Stimulated activated CD8-positive, alpha-beta memory T cell treated with anti-CD3 and anti-CD28 coated beads, Interleukin-7, amount 100 ng/mL, for 24 hours (primary cell): ENCODE data around the gene VAPA.

ENCODE experiments used
- DNase-seq: peaks from one replicate; pipeline ENCODE4 v3.0.0-alpha.2; 2020; ENCODE audit warnings: low read depth

The VAPA gene

DNA sequence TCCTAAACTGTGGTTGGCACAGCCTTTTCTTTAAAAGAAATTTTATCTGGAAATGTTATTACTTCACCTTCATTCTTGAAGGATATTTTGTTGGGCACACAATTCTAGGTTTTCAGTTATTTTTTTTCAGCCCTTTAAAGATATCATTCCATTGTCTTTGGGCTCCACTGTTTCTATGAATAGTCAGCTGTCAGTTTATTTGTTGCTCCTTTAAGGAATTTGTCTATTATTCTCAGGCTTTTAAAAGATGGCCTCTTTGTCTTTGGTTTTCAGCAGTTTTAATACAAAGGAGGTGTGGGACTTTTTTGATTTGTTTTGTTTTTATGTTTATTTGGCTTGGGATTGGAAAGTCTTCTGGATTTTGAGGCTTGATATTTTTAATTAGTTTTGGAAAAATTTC, 61.8 kb downstream of the VAPA start:
- DNase-seq: no peak

DNA sequence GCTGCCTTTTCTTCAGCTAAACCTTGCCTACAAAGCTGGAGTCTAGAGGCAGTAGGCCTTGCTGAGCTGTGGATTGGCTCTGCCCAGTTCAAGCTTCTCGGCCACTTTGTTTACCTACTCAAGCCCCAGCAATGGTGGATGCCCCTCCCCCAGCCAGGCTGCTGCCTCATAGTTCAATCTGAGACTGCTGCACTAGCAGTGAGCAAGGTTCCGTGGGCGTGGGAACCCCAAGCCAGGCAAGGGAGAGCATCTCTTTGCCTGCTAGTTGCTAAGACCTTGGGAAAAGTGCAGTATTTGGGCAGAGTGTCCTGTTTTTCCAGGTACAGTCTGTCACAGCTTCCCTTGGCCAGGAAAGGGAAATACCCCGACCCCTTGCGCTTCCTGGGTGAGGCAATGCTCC, 68.9 kb downstream of the VAPA start:
- no peak for DNase-seq

DNA sequence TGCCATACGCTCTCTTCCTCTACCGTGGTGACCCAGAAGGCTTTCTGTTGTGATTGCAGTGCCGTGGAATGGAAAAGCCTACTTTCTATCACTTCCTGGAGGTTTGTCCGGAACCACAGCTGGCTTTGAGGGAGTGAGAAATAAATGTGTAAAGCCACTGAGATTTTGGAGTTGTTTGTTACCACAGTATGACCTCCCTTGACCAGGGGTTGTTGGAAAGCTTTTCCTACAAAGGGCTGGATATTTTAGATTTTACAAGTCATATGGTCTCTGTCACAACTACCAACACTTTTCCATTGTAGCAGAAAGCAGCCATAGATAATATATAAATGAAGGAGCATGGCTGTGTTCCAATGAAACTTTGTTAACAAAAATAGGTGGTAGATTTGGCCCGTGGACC, 70.3 kb downstream of the VAPA start:
- no peak for DNase-seq

DNA sequence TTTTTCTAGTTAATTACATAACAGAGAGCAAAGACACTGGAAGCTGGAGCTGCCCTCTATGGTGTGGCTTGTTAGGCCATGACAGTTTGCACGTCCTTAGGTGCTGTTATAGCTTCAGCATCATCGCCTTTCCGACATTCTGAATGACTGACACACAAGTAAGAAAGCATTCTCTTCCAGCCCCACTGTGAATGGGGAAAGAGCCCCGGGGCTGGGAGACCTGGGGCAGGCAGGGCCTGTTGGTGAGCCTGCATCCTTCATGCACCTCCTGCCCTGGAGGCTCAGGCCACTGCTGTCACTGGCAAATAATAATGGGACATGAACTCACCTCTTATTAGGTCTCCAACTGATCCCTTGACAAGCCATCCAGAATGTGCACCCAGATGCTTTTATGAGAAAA, 71.8 kb downstream of the VAPA start:
- no peak for DNase-seq

DNA sequence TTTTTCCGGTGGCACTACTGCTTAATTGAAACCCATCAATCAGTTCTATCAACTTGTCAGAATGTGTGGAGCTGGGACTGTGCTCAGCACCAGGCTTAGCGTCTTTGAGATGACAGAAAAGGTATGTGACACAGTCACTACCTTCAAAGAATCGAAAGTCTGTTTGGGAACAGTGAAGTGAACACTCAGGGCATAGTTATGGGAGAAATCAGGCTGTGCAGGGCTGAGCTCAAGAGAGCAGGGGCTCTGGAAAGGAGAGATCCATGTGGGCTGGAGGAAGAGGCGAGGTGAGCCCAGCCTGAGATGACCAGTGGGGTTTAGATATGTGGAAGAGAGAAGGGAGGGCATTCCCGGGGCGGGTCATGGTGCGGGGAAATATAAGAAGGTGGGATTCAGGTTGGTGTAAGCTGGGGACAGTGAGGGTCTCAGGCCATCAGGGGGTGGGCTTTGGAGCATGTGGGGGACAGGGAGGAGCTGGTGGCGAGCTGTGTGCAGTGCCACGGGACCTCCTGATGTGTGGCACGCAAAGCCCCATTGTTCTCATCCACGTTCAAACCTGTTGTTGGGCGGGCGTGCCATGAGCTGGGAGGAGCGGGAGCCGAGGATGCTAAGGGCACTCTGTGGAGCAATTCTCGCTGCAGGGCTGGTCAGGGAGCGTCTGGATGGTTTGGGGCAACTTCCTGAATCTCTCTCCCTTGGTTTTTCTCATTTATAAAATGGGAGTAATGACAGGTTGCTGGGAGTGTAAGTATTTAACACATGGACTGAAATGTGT, 72.5 kb downstream of the VAPA start:
- no peak for DNase-seq

DNA sequence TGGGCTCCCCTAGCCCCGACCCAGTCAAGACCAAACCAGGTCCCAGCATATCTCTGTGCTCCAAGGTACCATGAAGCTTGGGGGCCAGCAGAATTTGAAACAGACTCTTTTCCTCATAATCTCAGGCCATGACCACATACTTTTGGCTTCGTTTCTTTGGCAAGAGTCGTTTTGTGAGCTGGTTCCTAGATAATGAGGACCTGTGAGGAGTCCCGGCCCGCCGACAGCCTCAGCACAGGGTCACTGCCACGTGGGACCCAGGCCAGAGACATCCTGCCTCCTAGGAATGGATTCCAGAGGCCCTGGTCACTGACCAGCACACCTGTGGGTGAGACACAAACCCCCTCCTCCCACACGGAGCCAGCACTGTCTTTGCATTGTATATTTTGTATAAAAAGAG, 73.5 kb downstream of the VAPA start:
- no peak for DNase-seq

DNA sequence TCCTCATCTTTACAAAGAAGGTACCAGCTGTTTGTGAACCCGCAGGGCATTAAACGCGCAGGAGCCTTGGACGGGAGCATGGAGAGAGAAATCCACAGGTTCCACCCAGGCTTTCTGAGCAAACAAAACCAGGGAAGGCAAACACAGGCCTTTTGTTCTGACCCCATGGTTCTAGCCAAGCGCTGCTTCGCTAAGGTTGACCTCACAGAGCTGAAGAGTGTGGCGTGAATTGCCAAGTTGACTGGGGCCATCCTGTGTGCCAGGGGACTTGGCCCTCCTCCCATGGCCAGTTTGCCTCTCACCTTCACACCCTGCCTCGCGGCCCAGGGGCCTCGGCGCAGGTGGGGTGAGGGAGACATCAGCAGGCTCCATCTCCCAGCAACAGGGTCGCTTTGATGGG, 74.1 kb downstream of the VAPA start:
- no peak for DNase-seq

DNA sequence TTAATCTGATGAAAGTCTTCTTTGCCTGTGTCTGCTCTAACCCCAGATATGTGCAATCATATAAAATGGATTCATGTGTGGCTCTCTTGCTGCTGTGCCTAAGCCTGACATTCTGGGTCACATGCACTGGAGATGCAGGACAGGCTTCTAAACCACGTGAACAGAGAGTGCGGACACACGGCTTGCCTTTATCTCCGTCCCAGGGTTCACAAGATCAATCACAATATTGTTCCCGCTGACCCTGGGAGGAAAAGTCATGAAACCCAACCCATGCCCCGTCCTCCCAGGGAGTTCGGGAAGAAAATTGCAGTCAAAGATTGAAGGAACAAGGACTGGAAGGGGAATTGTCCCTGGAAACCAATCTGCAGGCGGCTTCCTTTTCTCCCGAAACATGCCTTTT, 74.8 kb downstream of the VAPA start:
- no peak for DNase-seq

DNA sequence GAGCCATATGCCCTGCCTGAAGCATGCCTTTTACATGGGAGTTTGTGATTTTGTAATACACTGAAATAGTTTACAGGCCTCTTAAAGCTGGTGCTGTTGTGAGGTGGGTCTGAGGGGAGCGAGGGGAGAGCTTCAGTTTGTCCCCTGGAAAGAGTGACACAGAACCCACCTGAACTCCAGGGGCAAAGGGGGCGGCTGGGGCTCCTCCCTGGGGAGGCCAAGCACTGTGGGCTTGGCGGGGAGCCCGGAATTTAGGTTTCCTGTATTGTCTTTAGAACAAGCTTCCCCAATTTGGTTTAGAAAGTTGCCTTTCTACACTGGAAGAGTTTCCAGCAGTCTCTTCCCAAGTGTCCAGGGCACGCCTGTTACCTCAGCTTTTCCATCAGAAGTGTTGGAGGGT, 75.7 kb downstream of the VAPA start:
- DNase-seq: no peak

DNA sequence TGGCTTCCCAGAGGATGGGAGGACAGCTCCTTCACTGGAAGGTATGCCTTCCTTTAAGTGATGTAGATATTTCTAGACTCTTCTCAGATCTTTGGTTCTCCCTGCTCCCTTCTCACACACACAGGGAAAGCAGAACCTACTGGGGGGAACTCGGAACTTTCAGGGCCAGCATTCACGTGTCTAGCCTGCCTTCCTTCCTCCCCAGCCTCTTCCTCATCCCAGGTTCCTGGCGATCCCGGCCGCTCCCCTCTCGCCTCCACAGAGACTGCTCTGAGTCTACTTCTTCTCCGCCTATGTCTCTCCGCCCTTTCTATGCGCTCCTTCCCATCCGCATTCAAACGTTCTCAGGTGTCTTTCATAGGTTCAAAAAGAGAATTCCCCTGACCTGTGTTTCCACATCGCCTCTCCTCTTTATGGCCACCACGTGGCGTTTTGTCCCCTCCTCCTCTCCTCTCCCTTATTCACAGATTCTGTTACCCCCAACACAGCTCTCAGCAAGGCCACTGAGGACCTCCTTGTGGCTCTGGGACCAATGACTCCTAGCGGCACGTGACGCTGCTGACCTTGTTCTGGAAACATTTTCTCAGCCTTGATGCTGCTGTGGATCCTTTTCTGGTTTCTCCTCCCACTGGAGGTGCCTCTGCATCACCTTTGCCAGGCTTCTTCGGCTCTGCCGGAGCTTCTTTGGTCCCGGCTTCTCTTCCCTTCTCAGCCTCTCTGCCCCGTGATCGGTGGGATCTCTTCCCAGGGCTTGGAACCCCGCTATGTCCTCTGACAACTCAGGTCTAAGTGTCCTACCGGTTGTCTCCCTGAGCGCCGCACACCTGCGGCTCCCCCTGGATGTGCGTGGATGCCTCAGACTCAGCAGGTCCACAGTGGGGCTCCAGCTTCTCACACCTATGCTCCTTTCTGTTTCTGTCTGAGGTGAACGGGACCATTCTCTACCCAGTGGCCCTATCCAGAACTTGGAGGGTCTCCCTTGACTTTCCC, 77.5 kb downstream of the VAPA start:
- DNase-seq: no peak

DNA sequence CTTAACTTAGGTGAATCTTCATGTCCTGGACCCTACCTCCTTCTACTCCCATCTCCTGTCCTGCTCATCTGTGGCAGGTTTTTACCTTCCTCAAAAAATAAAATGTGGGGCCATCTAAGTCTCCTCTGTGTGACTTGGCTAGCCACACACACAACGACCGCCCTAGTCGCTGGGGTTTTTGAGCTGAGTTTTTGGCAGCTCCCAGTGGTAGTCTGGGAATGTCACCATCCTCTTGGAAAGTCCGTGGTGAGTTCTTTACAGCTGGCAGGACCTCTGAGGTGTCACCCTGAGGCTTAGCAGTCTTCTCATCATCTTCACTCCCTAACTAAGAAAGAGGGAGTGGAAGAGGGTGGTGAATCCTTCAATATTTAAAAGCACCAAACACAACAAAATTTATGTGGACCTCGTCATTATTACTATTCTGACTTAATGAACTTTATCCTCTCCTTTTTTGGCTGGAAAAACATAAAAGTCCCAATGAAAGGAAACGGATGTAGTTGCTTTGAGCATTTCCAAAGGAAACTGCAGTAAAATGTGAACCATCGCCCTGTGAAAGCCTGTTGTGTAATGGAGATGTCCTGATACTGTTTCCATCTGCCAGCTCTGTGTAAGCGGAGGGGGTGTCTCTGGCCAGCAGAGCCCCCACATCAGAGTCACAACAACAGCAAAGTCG, 78.6 kb downstream of the VAPA start:
- no peak for DNase-seq

DNA sequence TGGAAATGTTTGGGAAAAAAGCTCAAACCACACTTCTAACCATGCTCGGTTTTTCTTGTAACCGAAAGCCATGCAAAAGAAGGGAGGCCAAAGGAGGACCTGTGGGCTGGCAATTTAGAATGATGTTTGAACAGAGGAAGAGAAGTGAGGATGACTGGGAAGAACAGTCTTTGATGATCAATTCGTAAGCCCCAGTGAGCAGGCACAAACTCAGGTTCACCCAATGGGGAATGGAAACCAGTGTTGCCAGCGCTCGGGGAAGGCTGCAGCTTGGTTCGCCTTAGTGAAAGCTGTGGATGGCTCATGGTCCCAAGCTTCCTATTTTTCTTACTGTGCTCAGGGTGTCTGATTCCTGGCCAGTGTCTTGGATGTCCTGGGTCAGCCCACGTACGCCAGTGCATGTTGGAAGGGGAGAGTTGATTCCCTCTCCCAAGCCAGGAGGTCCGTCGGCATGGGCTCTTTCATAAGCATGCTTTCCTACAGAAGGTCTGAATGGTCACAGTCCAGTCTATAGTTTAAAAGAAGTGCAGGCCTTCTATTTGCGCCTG, 79.2 kb downstream of the VAPA start:
- DNase-seq: no peak

DNA sequence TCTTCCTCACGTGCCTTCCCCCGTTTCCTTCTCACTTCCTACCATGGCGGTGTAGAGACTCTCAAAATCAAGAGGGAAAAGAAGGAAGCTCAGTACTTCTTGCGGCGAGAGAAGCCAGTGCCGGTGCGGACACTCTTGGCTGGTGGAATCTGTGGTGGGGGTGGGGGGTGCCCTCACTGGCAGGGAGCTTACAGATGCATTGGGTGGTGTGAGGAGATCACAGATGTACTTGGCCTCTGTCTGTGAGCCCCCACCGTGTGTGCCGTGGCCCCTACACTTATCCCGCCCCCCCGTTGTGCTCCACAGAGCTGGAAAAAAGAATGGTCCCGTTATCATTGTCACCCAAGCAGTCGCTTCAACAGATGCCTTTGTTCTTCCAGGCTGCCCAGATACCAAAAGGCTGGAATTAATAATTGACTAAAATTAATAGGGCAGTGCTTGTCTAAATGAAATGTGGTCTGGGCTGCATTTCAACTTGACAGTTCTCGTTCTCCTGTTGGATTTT, 79.8 kb downstream of the VAPA start:
- no peak for DNase-seq

DNA sequence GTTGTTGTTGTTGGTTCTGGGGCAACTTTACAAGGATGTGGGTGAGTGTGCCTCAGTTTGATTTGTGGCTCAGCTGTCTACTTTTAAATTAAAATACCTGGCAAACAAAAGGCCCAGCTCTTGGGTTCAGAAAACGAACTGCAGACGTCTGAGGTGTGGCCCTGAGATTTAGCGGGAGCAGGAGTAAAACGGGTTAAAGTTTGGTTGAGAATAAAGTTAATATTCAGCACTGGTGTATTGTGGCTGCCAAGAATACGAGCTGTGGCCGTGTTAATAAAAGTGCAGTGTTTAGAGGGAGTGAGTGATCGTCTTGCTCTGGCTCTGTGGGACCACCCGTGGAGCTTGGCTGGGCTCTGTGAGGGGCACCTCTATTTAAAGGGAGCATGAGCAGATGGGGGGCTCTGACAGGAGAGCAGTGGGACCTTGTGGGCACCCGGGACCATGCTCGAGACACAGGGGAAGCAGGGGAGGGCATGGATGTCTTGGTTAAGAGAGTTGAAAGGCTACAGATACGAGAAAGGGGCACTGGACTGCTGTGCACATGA, 80.3 kb downstream of the VAPA start:
- DNase-seq: no peak

DNA sequence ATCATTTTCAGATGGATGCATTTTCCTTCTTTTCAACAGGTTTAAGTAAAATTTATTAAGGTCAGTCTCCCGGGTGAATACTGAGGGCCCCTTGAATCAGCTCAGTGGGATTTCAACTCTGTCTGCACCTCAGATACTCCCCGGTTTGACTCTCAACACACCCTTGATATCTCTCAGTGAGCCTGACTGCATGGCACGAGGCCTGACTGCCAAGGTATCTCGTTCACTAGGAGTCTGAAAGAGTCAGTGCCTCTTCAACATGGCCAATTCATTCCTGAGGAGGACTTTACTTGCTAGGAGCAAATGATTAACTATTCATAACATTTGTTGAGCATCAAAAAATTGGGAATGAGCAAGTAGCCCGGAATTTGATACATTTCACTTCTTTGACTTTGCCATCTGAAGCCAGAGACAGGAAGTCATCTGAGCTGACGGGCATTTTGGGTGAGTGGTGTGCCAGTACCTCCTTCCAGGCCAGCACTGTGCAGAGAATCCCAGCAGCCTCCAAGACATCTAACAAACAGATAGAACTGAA, 81.0 kb downstream of the VAPA start:
- no peak for DNase-seq

DNA sequence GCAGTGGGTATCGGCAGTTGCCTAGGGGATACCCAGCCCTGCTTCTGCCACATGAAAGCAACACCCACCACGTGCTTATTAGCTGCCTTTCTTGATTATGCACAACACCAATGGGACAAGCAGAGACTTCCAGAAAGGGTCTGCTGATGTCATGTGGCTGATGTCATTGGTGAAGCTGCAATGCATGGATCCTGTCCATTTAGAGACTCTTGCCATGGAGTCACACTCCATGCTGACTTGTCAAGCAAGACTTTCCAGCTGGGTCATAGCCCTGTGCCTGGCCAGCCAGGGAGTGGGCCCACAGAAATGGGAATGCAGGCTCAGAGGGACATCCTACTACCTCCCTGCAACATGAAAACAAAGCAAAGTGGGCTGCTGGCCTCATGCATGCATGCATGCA, 81.8 kb downstream of the VAPA start:
- DNase-seq: no peak

DNA sequence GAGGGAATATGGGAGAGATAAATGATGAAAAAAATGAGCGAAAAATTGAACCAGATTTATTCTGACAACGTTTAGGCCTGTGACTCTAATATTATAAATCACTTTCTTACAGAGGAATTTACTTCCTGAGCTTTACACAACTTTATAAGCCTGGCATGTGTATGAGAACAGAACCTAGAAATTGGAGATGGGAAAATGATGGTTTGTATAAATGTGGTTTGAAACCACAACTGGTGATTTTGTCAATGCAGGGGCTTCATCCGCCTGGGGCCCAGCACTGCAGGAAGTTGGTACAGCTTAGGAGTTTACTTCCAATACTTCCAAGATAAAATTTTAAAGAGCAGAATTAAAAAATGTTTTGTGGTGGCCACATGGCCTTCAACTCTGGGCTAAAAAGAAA, 82.3 kb downstream of the VAPA start:
- DNase-seq: no peak

DNA sequence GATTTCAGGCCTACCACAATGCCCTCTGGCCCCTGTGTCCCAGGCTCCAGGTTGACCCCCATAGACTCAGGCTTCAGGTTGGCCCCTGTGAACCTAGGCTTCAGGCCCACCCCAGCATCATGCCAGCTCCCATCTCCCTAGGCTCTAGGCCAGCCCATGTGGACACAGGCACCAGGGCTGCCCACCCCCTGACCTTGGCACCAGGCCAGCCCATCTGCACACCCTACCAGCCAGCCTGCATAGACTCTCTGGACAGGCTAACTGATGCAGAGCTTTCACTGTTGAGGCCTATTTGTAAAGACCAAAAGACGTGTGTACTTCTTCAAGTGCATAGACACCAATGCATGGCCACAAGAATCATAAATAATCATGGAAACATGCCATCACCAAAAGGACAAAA, 83.9 kb downstream of the VAPA start:
- DNase-seq: no peak

DNA sequence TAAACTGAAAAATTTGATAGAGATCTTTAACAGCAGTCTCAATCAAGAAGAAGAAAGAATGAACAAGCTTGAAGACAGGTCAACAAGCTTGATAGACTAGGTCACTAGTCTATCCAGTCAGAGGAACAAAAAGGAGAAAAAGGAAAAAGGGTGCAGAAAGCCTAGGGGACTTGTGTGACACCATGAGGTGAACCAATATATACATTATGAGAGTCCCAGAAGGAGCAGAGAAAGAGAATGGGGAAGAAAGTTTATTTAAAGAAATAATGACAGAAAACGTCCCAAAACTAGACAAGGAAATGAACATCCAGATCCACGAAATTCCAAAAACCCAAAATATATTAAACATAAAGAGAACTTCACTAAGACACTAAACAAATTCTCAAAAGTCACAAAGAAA, 84.5 kb downstream of the VAPA start:
- DNase-seq: no peak

DNA sequence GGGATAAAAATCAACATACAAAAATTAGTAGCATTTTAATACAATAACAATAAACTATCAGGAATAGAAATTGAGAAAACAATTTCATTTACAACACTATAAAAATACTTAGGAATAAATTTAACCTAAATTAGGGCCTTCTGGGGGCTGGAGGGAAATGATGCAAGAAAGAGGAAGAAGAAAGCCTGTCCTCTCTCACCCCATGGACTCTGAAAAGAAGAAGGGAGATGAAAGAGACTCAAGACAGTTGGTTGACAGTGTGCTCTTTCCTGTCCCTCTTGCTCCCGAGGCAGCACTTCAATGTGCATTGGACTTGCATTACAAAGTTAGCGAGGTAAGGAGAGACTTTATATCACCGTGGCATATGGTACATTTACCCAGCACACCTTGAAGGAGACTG, 88.5 kb downstream of the VAPA start:
- no peak for DNase-seq

DNA sequence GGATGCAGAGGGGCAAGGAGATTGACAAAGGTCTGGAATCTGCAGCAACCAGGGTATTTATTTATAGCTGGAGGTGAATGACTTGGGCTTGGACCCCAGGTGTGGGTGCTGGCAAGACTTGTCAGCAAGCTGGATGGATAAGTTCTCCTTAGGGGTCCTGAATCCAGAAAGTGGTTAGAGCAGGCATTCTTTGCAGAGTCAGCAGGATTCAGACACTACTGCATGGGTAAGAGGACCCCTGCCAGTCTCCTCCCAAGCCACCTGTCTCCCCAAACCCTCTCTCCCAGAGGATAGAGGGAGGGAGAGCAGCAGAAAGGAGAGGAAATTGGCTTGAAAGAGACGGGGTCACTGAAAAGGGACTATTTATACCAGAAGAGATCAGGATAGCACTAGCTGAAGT, 89.5 kb downstream of the VAPA start:
- no peak for DNase-seq

DNA sequence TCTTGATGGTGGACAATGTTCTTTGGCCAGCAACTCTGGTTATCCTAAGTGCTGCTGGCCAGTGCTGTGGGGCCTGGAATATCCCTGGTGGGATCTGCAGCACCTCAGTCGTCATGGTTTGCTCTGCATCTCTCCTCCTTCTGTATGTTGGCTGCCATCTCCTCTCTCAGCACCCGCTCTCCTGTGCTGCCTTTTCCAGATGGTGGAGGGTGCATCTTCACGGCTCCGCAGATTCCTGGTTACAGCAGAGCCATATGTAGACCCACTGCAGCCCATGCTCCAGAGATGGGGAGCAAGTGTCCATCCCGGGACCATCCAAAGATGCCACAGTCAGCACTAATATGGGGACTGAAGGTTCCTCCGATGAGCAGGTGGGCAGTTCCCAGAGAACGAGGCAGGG, 90.0 kb downstream of the VAPA start:
- no peak for DNase-seq
